Measurements from ENCODE around the gene PGP. TPM values are rescaled to one million over a fixed set of nuclear protein-coding genes. Genes with fewer than 3 reads are reported as not detected.

PGP gene
- total RNA-seq, 1 donor: 14.1 TPM

GRCh38 chr16:2238838-2239675 is 24.4 kb upstream of the PGP start:
- TF ChIP-seq CTCF (IDR thresholded peaks at IDR 0.05; ENCODE audit: extremely low read depth, low read depth, low read length): no peak
- Histone ChIP-seq H4K20me1 (ENCODE audit: insufficient read depth, low read length) (peaks cover 21% of the 10 kb centered on the region), H3K27me3 (ENCODE audit: insufficient read depth, low read length) (peaks cover 13% of the 10 kb centered on the region), H3K79me2 (ENCODE audit: insufficient read depth, low read length) (no peaks in the 10 kb centered on the region), H3K4me1 (ENCODE audit: insufficient read depth, low read length) (peaks cover 6% of the 10 kb centered on the region), H3K4me3 (ENCODE audit: insufficient read depth, low read length) (no peak overlapping the region), H3K4me2 (ENCODE audit: insufficient read depth, low read length) (no peak overlapping the region), H3K9me3 (ENCODE audit: low read depth, low read length) (no peaks in the 10 kb centered on the region), H2AFZ (ENCODE audit: low read length) (no peak overlapping the region), H3K27ac (ENCODE audit: low read depth, low read length) (no peak overlapping the region), H3K36me3 (ENCODE audit: insufficient read depth, low read length) (peaks cover 30% of the 10 kb centered on the region)
- peak; percentile 95 for DNase-seq (ENCODE audit: insufficient read length, low spot score, missing footprints)

GRCh38 chr16:2238150-2238837 is 23.7 kb upstream of the PGP start:
- H3K4me3 ChIP-seq (ENCODE audit: insufficient read depth, low read length): no peak overlapping the region
- H4K20me1 ChIP-seq (ENCODE audit: insufficient read depth, low read length): peaks cover 18% of the 10 kb centered on the region
- no peaks in the 10 kb centered on the region for H3K9me3 ChIP-seq (ENCODE audit: low read depth, low read length)
- no peaks in the 10 kb centered on the region for H3K79me2 ChIP-seq (ENCODE audit: insufficient read depth, low read length)
- DNase-seq (ENCODE audit: insufficient read length, low spot score, missing footprints): peak; percentile 72
- H3K27me3 ChIP-seq (ENCODE audit: insufficient read depth, low read length): peaks cover 13% of the 10 kb centered on the region
- TF ChIP-seq CTCF (IDR thresholded peaks at IDR 0.05; ENCODE audit: extremely low read depth, low read depth, low read length): no peak
- peaks cover 30% of the 10 kb centered on the region for H3K36me3 ChIP-seq (ENCODE audit: insufficient read depth, low read length)
- no peak overlapping the region for H3K4me2 ChIP-seq (ENCODE audit: insufficient read depth, low read length)
- no peak overlapping the region for H3K27ac ChIP-seq (ENCODE audit: low read depth, low read length)
- H3K4me1 ChIP-seq (ENCODE audit: insufficient read depth, low read length): peaks cover 6% of the 10 kb centered on the region
- no peak overlapping the region for H2AFZ ChIP-seq (ENCODE audit: low read length)

GRCh38 chr16:2237493-2238149 is 23.0 kb upstream of the PGP start:
- H3K27me3 ChIP-seq (ENCODE audit: insufficient read depth, low read length): peaks cover 13% of the 10 kb centered on the region
- no peak for TF ChIP-seq CTCF (IDR thresholded peaks at IDR 0.05; ENCODE audit: extremely low read depth, low read depth, low read length)
- H2AFZ ChIP-seq (ENCODE audit: low read length): no peak overlapping the region

More at GRCh38 chr16:2237493-2238149, 23.0 kb upstream of the PGP start:
- H3K27ac ChIP-seq (ENCODE audit: low read depth, low read length): no peak overlapping the region
- peak; percentile 89 for DNase-seq (ENCODE audit: insufficient read length, low spot score, missing footprints)
- H3K36me3 ChIP-seq (ENCODE audit: insufficient read depth, low read length): peaks cover 26% of the 10 kb centered on the region
- H3K4me3 ChIP-seq (ENCODE audit: insufficient read depth, low read length): no peak overlapping the region
- H3K9me3 ChIP-seq (ENCODE audit: low read depth, low read length): no peaks in the 10 kb centered on the region
- no peak overlapping the region for H3K4me2 ChIP-seq (ENCODE audit: insufficient read depth, low read length)
- H3K4me1 ChIP-seq (ENCODE audit: insufficient read depth, low read length): peaks cover 6% of the 10 kb centered on the region
- H4K20me1 ChIP-seq (ENCODE audit: insufficient read depth, low read length): peaks cover 16% of the 10 kb centered on the region
- no peaks in the 10 kb centered on the region for H3K79me2 ChIP-seq (ENCODE audit: insufficient read depth, low read length)

Measured in osteoblast (primary cell).